ENCODE measurements around the gene DKK2. TPM values are rescaled to one million over a fixed set of nuclear protein-coding genes. Genes with fewer than 3 reads are reported as not detected.

DKK2 gene
- total RNA-seq, 4 donors from 2014 or later: 0.55 to 1.3 TPM; not detected in 2

DNA sequence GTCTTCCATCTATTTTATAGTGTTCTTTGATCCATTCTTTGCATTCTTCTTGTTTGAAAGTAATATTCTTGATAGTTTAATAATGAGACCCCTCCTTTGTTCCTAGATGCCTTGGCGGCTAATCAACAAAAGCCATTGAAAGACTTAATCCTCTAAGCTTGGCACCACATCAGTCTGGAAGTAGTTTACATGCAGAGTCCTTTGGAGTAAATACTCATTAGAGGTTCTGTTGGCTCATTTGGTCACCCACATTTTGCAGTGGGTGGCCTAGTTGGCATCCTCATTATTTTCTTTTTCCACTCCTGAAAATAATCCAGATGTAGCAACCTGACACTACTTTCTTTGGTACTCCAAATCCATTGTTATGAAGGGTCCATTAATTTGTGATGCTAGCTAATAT lies 64.5 kb downstream of the DKK2 start:
- in situ Hi-C loops (cut with MboI; ENCODE audit: low pct_ligation_motif_present in 1 of 4, low pct_unique_long_range_greater_than_20kb in 1 of 4, low sequenced_read_pairs in 3 of 4): no loop called here
- Histone ChIP-seq H3K4me3 (no peak overlapping the region), H3K4me1 (no peaks in the 10 kb centered on the region), H3K27me3 (no peaks in the 10 kb centered on the region), H3K36me3 (no peaks in the 10 kb centered on the region), H3K27ac (no peak overlapping the region), H3K9me3 (no peaks in the 10 kb centered on the region)
- DNase-seq: no peak
- TF ChIP-seq, protein P1, sequence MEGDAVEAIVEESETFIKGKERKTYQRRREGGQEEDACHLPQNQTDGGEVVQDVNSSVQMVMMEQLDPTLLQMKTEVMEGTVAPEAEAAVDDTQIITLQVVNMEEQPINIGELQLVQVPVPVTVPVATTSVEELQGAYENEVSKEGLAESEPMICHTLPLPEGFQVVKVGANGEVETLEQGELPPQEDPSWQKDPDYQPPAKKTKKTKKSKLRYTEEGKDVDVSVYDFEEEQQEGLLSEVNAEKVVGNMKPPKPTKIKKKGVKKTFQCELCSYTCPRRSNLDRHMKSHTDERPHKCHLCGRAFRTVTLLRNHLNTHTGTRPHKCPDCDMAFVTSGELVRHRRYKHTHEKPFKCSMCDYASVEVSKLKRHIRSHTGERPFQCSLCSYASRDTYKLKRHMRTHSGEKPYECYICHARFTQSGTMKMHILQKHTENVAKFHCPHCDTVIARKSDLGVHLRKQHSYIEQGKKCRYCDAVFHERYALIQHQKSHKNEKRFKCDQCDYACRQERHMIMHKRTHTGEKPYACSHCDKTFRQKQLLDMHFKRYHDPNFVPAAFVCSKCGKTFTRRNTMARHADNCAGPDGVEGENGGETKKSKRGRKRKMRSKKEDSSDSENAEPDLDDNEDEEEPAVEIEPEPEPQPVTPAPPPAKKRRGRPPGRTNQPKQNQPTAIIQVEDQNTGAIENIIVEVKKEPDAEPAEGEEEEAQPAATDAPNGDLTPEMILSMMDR (IDR thresholded peaks at IDR 0.05): no peak
- TF ChIP-seq EP300 (IDR thresholded peaks at IDR 0.05; ENCODE audit: low read depth): no peak
- TF ChIP-seq POLR2AphosphoS5 (IDR thresholded peaks at IDR 0.05): no peak
- no peak for TF ChIP-seq POLR2A (IDR thresholded peaks at IDR 0.05)
- intact Hi-C loops (cut with DNase I; ENCODE audit: low total_unique reads): no loop called here
- 89% methylated on average over 1 of the region's 1 CpG; no CpG with 5 or more reads in 1 of the 2 donors for WGBS, 2 donors (ENCODE audit: low coverage in 1 of 2)

DNA sequence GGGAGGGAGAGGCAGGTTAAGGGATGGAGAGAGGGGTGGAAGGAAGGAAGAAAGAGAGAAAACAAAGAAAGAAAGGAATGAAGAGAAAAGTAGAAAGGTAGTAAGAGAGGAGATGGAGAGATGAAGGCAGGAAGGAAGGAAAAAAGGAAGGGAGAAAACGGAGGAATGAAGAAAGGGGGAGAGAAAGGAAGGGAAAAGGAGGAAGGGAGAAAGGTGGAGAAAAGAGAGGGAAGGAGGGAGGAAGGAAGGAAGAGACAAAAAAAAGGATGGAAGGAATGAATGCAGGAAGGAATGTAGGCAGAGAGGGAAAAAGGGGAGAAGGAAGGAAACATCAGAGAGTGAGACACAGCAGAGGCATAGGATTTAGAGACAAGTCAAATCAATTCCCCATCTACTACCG lies 68.2 kb downstream of the DKK2 start:
- TF ChIP-seq EP300 (IDR thresholded peaks at IDR 0.05; ENCODE audit: low read depth): no peak
- no peak for TF ChIP-seq POLR2A (IDR thresholded peaks at IDR 0.05)
- TF ChIP-seq, protein P1 (IDR thresholded peaks at IDR 0.05): no peak
- TF ChIP-seq POLR2AphosphoS5 (IDR thresholded peaks at IDR 0.05): no peak
- 60 to 65% methylated on average over 1 to 2 of the region's 2 CpGs for WGBS, 2 donors (ENCODE audit: low coverage in 1 of 2)
- Histone ChIP-seq H3K4me3 (no peak overlapping the region), H3K4me1 (no peaks in the 10 kb centered on the region), H3K27ac (no peak overlapping the region), H3K9me3 (no peaks in the 10 kb centered on the region), H3K36me3 (no peaks in the 10 kb centered on the region), H3K27me3 (no peaks in the 10 kb centered on the region)
- intact Hi-C loops (cut with DNase I; ENCODE audit: low total_unique reads) (loop anchor here (2.0 kb wide), 1 partner anchor 73 kb away; no protein-coding TSS in a partner anchor), in situ Hi-C loops (cut with MboI; ENCODE audit: low pct_ligation_motif_present in 1 of 4, low pct_unique_long_range_greater_than_20kb in 1 of 4, low sequenced_read_pairs in 3 of 4) (no loop called here)
- DNase-seq: no peak

DNA sequence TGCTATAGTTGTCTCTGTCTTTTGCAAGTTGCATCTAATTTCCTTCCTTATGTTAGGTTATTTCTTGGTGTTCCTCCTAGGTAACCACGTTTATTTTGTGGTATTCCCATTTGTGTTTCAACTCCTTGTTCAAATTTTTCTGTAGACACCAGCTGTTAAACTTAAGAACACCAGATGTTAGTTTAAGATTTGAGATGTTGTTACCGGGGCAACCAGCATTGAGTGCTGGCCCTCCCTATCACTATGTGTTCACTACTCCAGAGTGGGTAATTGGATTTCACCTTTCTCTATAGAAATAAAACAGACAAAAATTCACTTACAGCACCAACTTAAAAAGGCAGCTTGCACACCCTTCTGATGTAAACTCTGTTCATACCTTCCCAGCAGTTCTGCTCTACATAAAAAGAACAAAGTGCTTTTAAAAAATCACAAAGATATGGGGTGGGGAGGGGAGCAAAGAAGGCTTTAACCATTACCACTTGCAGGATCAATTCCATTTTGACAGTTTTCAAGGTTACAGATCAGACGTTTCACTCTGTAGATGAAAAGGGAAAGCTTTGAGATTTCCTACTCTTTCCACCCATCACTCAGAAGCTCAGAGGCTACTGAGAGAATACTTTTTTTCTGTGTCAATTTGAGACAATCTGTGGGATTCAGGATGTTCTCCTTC lies 82.9 kb downstream of the DKK2 start:
- intact Hi-C loops (cut with DNase I; ENCODE audit: low total_unique reads): no loop called here

DNA sequence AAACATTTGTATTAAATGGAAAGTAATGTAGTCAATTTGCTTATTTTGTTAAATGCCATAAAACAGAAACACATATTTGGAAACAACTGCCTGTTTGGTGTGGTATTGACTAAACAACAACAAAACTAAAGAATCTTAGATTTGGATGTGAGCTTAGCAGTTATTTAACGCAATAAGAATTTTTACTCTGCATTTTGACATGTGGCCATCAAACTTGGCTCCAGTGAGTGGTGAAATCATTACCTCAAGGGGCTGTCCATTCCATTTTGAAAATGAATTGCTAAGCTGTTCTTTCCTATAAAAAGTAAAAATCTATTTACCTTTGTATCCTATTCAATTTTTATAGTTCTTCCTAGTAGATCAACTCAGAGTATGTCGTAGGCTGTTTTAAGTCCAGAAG lies 84.2 kb downstream of the DKK2 start:
- Histone ChIP-seq H3K36me3 (no peaks in the 10 kb centered on the region), H3K4me3 (no peak overlapping the region), H3K27me3 (no peaks in the 10 kb centered on the region), H3K9me3 (no peaks in the 10 kb centered on the region), H3K27ac (no peak overlapping the region), H3K4me1 (no peaks in the 10 kb centered on the region)
- no peak for TF ChIP-seq POLR2A (IDR thresholded peaks at IDR 0.05)
- TF ChIP-seq EP300 (IDR thresholded peaks at IDR 0.05; ENCODE audit: low read depth): no peak
- TF ChIP-seq, protein P1 (IDR thresholded peaks at IDR 0.05): no peak
- TF ChIP-seq POLR2AphosphoS5 (IDR thresholded peaks at IDR 0.05): no peak
- 79 to 84% methylated on average over 2 of the region's 2 CpGs for WGBS, 2 donors (ENCODE audit: low coverage in 1 of 2)
- no peak for DNase-seq
- intact Hi-C loops (cut with DNase I; ENCODE audit: low total_unique reads) (no loop called here), in situ Hi-C loops (cut with MboI; ENCODE audit: low pct_ligation_motif_present in 1 of 4, low pct_unique_long_range_greater_than_20kb in 1 of 4, low sequenced_read_pairs in 3 of 4) (no loop called here)

More for the DNA sequence above, 82.9 kb downstream of the DKK2 start:
- TF ChIP-seq EP300 (IDR thresholded peaks at IDR 0.05; ENCODE audit: low read depth): no peak
- TF ChIP-seq POLR2AphosphoS5 (IDR thresholded peaks at IDR 0.05): no peak
- TF ChIP-seq, protein P1 (IDR thresholded peaks at IDR 0.05): no peak
- in situ Hi-C loops (cut with MboI; ENCODE audit: low pct_ligation_motif_present in 1 of 4, low pct_unique_long_range_greater_than_20kb in 1 of 4, low sequenced_read_pairs in 3 of 4): no loop called here
- 8 to 42% methylated on average over 1 to 3 of the region's 3 CpGs for WGBS, 2 donors (ENCODE audit: low coverage in 1 of 2)
- H3K27ac ChIP-seq: no peak overlapping the region
- DNase-seq: no peak
- H3K4me3 ChIP-seq: no peak overlapping the region
- no peaks in the 10 kb centered on the region for H3K4me1 ChIP-seq
- H3K27me3 ChIP-seq: no peaks in the 10 kb centered on the region
- no peaks in the 10 kb centered on the region for H3K36me3 ChIP-seq
- H3K9me3 ChIP-seq: no peaks in the 10 kb centered on the region
